Panc1 (cell line): ENCODE results near the gene NSG2. TPM values are rescaled to one million over a fixed set of nuclear protein-coding genes. Genes with fewer than 3 reads are reported as not detected.

ENCODE experiments used
- ATAC-seq: fragments of 200-7000 bp; cut with Tn5 transposase; 2 replicates; pipeline ENCODE4 v1.9.1; 2020; ENCODE audit warnings: mild to moderate bottlenecking, moderate library complexity
- BruUV-seq: library from RNA; stranded (reverse); fragments of 400-500 nt; replicated peaks from 2 replicates; lab custom pipeline; 2021; lab: Mats Ljungman, UMichigan
- CTCF ChIA-PET: fragments of 300-600 bp; sonication (Branson Sonifier 250); formaldehyde crosslinking; loops from one replicate; lab custom pipeline; 2022; ENCODE audit warnings: antibody characterized with exemption; lab: Charles Lee
- POLR2A ChIA-PET: fragments of 300-600 bp; sonication (Branson Sonifier 250); formaldehyde crosslinking; loops from one replicate; lab custom pipeline; 2022; ENCODE audit warnings: antibody characterized with exemption; lab: Charles Lee
- DNase-seq: peaks from one replicate; pipeline ENCODE4 v3.0.0-alpha.2; 2010; ENCODE audit warnings: low read depth, low spot score
- H3K27ac ChIP-seq: 2 replicates; pipeline ENCODE4 v1.5.1; 2011; ENCODE audit warnings: mild to moderate bottlenecking, low read length, inconsistent platforms
- H3K27me3 ChIP-seq: fragments of 200-500 bp; sonication (Bioruptor generic); 2 replicates; pipeline ENCODE4 v1.6.0; 2014; ENCODE audit warnings: low read length, inconsistent platforms; ENCODE audit not compliant: control insufficient read depth, insufficient read depth
- H3K36me3 ChIP-seq: fragments of 200-500 bp; sonication (Bioruptor generic); 2 replicates; pipeline ENCODE4 v1.5.1; 2014; ENCODE audit warnings: inconsistent platforms, mild to moderate bottlenecking, low read length, moderate library complexity; ENCODE audit not compliant: control insufficient read depth, insufficient read depth
- H3K4me1 ChIP-seq: 2 replicates; pipeline ENCODE4 v1.5.1; 2011; ENCODE audit warnings: inconsistent platforms, mild to moderate bottlenecking, low read length, moderate library complexity; ENCODE audit not compliant: control insufficient read depth, insufficient read depth
- H3K4me3 ChIP-seq, 2 experiments: 2 replicates each; pipeline ENCODE4 v1.5.1; 2011 to 2012; ENCODE audit warnings: low read depth in 2 of 2, low read length in 2 of 2, mild to moderate bottlenecking in 2 of 2, inconsistent platforms in 1 of 2, moderate library complexity in 1 of 2
- H3K9me3 ChIP-seq: fragments of 200-500 bp; sonication (Bioruptor generic); 2 replicates; pipeline ENCODE4 v1.5.1; 2014; ENCODE audit warnings: low read depth, mild to moderate bottlenecking, inconsistent platforms, low read length, moderate library complexity; ENCODE audit not compliant: control insufficient read depth, insufficient read depth
- CTCF ChIP-seq: fragments of 450-650 bp; IDR thresholded peaks from 2 replicates; pipeline ENCODE4 v1.5.1; 2017; ENCODE audit warnings: mild to moderate bottlenecking
- POLR2AphosphoS5 ChIP-seq: IDR thresholded peaks from 2 replicates; pipeline ENCODE4 v1.6.1; 2012; ENCODE audit warnings: mild to moderate bottlenecking, low read depth, low read length, moderate library complexity
- SIN3A ChIP-seq: IDR thresholded peaks from 2 replicates; pipeline ENCODE4 v1.6.1; 2012; ENCODE audit warnings: low read depth, mild to moderate bottlenecking, low read length, moderate library complexity, borderline replicate concordance; ENCODE audit not compliant: insufficient read depth
- TCF7L2 ChIP-seq: IDR thresholded peaks from 2 replicates; pipeline ENCODE4 v1.6.1; 2011; ENCODE audit warnings: mild to moderate bottlenecking, low read depth, low read length, inconsistent platforms
- in situ Hi-C: cut with HindIII; loops from 2 replicates; pipeline ENCODE4 v1.10.0; 2016; ENCODE audit warnings: low sequenced_read_pairs, low pct_unique_long_range_greater_than_20kb
- intact Hi-C: fragments of 100-400 bp; cut with micrococcal nuclease; formaldehyde crosslinking; loops from one replicate; pipeline ENCODE4 v1.10.0; 2022; ENCODE audit not compliant: unreplicated experiment
- total RNA-seq: library from RNA; stranded (reverse); gene quantifications from one replicate; pipeline ENCODE4 v1.2.1, GENCODE V29; 2021; ENCODE audit not compliant: unreplicated experiment
- TF ChIP-seq, protein P1 (sequence below), 2 experiments: IDR thresholded peaks; 2 replicates each; pipeline ENCODE4 v1.6.1; 2011 to 2012; ENCODE audit warnings: low read depth in 2 of 2, control low read depth in 1 of 2, low read length in 1 of 2, mild to moderate bottlenecking in 1 of 2, moderate library complexity in 1 of 2; ENCODE audit not compliant: insufficient read depth in 1 of 2

Gene NSG2
- total RNA-seq, 1 experiment from 2014 or later: not detected

- POLR2A ChIA-PET: interaction anchor here (0.6 kb wide), 1 partner anchor 48 kb away, joined by 3 read pairs; no protein-coding TSS in a partner anchor
- in situ Hi-C loops: no loop called here
- Histone ChIP-seq H3K27ac (no peak overlapping the region), H3K27me3 (peaks cover 10% of the 10 kb centered on the region; the same call in 1 of the 2 replicates), H3K9me3 (no peaks in the 10 kb centered on the region), H3K4me3 (no peak overlapping the region), H3K4me1 (no peaks in the 10 kb centered on the region), H3K36me3 (no peaks in the 10 kb centered on the region)
- DNase-seq (no peak), ATAC-seq (no peak)
- intact Hi-C loops: no loop called here
- CTCF ChIA-PET: interaction anchor here (0.7 kb wide), 1 partner anchor 140 kb away, joined by 6 read pairs; no protein-coding TSS in a partner anchor
- BruUV-seq: no TSS peak
- no peak for TF ChIP-seq TCF7L2
- no peak for TF ChIP-seq POLR2AphosphoS5
- TF ChIP-seq, protein P1, sequence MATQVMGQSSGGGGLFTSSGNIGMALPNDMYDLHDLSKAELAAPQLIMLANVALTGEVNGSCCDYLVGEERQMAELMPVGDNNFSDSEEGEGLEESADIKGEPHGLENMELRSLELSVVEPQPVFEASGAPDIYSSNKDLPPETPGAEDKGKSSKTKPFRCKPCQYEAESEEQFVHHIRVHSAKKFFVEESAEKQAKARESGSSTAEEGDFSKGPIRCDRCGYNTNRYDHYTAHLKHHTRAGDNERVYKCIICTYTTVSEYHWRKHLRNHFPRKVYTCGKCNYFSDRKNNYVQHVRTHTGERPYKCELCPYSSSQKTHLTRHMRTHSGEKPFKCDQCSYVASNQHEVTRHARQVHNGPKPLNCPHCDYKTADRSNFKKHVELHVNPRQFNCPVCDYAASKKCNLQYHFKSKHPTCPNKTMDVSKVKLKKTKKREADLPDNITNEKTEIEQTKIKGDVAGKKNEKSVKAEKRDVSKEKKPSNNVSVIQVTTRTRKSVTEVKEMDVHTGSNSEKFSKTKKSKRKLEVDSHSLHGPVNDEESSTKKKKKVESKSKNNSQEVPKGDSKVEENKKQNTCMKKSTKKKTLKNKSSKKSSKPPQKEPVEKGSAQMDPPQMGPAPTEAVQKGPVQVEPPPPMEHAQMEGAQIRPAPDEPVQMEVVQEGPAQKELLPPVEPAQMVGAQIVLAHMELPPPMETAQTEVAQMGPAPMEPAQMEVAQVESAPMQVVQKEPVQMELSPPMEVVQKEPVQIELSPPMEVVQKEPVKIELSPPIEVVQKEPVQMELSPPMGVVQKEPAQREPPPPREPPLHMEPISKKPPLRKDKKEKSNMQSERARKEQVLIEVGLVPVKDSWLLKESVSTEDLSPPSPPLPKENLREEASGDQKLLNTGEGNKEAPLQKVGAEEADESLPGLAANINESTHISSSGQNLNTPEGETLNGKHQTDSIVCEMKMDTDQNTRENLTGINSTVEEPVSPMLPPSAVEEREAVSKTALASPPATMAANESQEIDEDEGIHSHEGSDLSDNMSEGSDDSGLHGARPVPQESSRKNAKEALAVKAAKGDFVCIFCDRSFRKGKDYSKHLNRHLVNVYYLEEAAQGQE (IDR thresholded peaks at IDR 0.05; ENCODE audit: insufficient read depth in 1 of 2, low read depth in 2 of 2, low read length in 1 of 2): no peak
- TF ChIP-seq CTCF: no peak
- no peak for TF ChIP-seq SIN3A
These were observed 35.1 kb upstream of the NSG2 start for GRCh38 chr5:174010365-174010764.

GRCh38 chr5:174011441-174011840 lies 34.1 kb upstream of the NSG2 start:
- ChIA-PET CTCF (no interaction called here), POLR2A (no interaction called here)
- no peak for DNase-seq
- Histone ChIP-seq H3K36me3 (no peaks in the 10 kb centered on the region), H3K9me3 (no peaks in the 10 kb centered on the region), H3K4me1 (no peaks in the 10 kb centered on the region), H3K4me3 (no peak overlapping the region), H3K27me3 (peaks cover 5% of the 10 kb centered on the region; the same call in 1 of the 2 replicates), H3K27ac (no peak overlapping the region)
- intact Hi-C loops: no loop called here
- in situ Hi-C loops: no loop called here
- no TSS peak for BruUV-seq
- no peak for TF ChIP-seq CTCF
- ATAC-seq: no peak
